Measurements from ENCODE around the gene TCERG1. TPM values are rescaled to one million over a fixed set of nuclear protein-coding genes. Genes with fewer than 3 reads are reported as not detected.

The TCERG1 gene
- total and polyA plus RNA-seq, 9 of the 15 experiments (the other 6 are each of a cell fraction or from before 2014, with no cell fraction given), result 50.3 to 148 (median 119) TPM

- TF ChIP-seq FOXJ3 (CRISPR knock-in tag; IDR thresholded peaks at IDR 0.05) (no peak), SAFB (IDR thresholded peaks at IDR 0.05; ENCODE audit: borderline replicate concordance, low read depth, low read length) (no peak), ZNF253 (CRISPR knock-in tag; conservative IDR thresholded peaks at IDR 0.05) (no peak), ZNF589 (CRISPR knock-in tag; IDR thresholded peaks at IDR 0.05; ENCODE audit: low read depth) (peak; percentile 95), CC2D1A (IDR thresholded peaks at IDR 0.05) (peak; percentile 99), ZKSCAN1 (IDR thresholded peaks at IDR 0.05; ENCODE audit: low read depth, low read length) (0 out of 2 replicates have a peak, but pooled peaks have one; percentile 23), ZFPM2 (CRISPR knock-in tag; IDR thresholded peaks at IDR 0.05) (no peak), MTF1 (CRISPR knock-in tag; IDR thresholded peaks at IDR 0.05; ENCODE audit: borderline replicate concordance) (peak; percentile 76; the same call in 1 of the 2 replicates), ZFX (CRISPR knock-in tag; IDR thresholded peaks at IDR 0.05) (peak; percentile 100), DNMT1 (IDR thresholded peaks at IDR 0.05) (no peak), FOXK1 (CRISPR knock-in tag; IDR thresholded peaks at IDR 0.05; ENCODE audit: borderline replicate concordance) (peak; percentile 93), RNF2 (IDR thresholded peaks at IDR 0.05) (peak; percentile 73), HBP1 (CRISPR knock-in tag; IDR thresholded peaks at IDR 0.05) (no peak), SRSF3 (IDR thresholded peaks at IDR 0.05; ENCODE audit: insufficient read depth, low read length) (peak; percentile 97; the same call in 1 of the 2 replicates), MEIS2 (IDR thresholded peaks at IDR 0.05; ENCODE audit: partially characterized antibody) (peak; percentile 70), ZNF668 (CRISPR knock-in tag; IDR thresholded peaks at IDR 0.05) (peak; percentile 90; the same call in 1 of the 2 replicates), NFYB (IDR thresholded peaks at IDR 0.05; ENCODE audit: extremely low read depth, insufficient read length) (peak; percentile 95), ZBTB7A (IDR thresholded peaks at IDR 0.05; ENCODE audit: borderline replicate concordance, control insufficient read depth, low read depth, low read length) (no peak), ZNF785 (CRISPR knock-in tag; IDR thresholded peaks at IDR 0.05) (no peak)
- TF ChIP-seq, protein P1, sequence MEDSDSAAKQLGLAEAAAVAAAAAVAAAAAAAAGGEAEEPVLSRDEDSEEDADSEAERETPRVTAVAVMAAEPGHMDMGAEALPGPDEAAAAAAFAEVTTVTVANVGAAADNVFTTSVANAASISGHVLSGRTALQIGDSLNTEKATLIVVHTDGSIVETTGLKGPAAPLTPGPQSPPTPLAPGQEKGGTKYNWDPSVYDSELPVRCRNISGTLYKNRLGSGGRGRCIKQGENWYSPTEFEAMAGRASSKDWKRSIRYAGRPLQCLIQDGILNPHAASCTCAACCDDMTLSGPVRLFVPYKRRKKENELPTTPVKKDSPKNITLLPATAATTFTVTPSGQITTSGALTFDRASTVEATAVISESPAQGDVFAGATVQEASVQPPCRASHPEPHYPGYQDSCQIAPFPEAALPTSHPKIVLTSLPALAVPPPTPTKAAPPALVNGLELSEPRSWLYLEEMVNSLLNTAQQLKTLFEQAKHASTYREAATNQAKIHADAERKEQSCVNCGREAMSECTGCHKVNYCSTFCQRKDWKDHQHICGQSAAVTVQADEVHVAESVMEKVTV (CRISPR knock-in tag; IDR thresholded peaks at IDR 0.05), result no peak
- TF ChIP-seq, protein P2, sequence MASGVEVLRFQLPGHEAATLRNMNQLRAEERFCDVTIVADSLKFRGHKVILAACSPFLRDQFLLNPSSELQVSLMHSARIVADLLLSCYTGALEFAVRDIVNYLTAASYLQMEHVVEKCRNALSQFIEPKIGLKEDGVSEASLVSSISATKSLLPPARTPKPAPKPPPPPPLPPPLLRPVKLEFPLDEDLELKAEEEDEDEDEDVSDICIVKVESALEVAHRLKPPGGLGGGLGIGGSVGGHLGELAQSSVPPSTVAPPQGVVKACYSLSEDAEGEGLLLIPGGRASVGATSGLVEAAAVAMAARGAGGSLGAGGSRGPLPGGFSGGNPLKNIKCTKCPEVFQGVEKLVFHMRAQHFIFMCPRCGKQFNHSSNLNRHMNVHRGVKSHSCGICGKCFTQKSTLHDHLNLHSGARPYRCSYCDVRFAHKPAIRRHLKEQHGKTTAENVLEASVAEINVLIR (CRISPR knock-in tag; IDR thresholded peaks at IDR 0.05), result peak; percentile 46; the same call in 1 of the 2 replicates
- TF ChIP-seq, protein P3, sequence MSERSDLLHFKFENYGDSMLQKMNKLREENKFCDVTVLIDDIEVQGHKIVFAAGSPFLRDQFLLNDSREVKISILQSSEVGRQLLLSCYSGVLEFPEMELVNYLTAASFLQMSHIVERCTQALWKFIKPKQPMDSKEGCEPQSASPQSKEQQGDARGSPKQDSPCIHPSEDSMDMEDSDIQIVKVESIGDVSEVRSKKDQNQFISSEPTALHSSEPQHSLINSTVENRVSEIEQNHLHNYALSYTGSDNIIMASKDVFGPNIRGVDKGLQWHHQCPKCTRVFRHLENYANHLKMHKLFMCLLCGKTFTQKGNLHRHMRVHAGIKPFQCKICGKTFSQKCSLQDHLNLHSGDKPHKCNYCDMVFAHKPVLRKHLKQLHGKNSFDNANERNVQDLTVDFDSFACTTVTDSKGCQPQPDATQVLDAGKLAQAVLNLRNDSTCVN (CRISPR knock-in tag; IDR thresholded peaks at IDR 0.05), result peak; percentile 22; the same call in 1 of the 2 replicates
These were observed at the start of gene TCERG1 (continued) for GRCh38 chr5:146446861-146447733.
